Kidney epithelial cell (primary cell): ENCODE measurements around the gene WNT9B. TPM values are rescaled to one million over a fixed set of nuclear protein-coding genes. Genes with fewer than 3 reads are reported as not detected.

ENCODE experiments used
- DNase-seq: peaks from one replicate; pipeline ENCODE4 v3.0.0-alpha.2; 2010; ENCODE audit warnings: low read depth
- H3K27me3 ChIP-seq: 2 replicates; pipeline ENCODE4 v1.6.0; 2011; ENCODE audit warnings: low read length; ENCODE audit not compliant: control insufficient read depth, insufficient read depth
- H3K36me3 ChIP-seq: 2 replicates; pipeline ENCODE4 v1.5.1; 2011; ENCODE audit warnings: low read length; ENCODE audit not compliant: control insufficient read depth, insufficient read depth
- H3K4me3 ChIP-seq: 2 replicates; pipeline ENCODE4 v1.5.1; 2011; ENCODE audit warnings: low read depth, mild to moderate bottlenecking, control low read depth, low read length
- CTCF ChIP-seq: IDR thresholded peaks from 2 replicates; pipeline ENCODE4 v1.5.1; 2011; ENCODE audit warnings: mild to moderate bottlenecking, moderate library complexity, low read length, control low read depth, inconsistent platforms; ENCODE audit not compliant: insufficient read depth, poor library complexity, severe bottlenecking
- total RNA-seq: library from RNA; depleted of rRNA; stranded (reverse); fragments of >200 nt; gene quantifications from 2 replicates; pipeline ENCODE4 v1.2.3, GENCODE V29; 2015

The WNT9B gene
- total RNA-seq, 1 donor from 2014 or later = not detected

GRCh38 chr17:46842835-46843234, 8.5 kb upstream of the WNT9B start:
- Histone ChIP-seq H3K27me3 (peaks cover 22% of the 10 kb centered on the region), H3K4me3 (no peak overlapping the region), H3K36me3 (no peaks in the 10 kb centered on the region)
- no peak for DNase-seq
- peak; percentile 62 for TF ChIP-seq CTCF

GRCh38 chr17:46847204-46848191, 3.9 kb upstream of the WNT9B start:
- no peak for TF ChIP-seq CTCF
- Histone ChIP-seq H3K4me3 (no peak overlapping the region), H3K27me3 (peaks cover 51% of the 10 kb centered on the region), H3K36me3 (no peaks in the 10 kb centered on the region)
- no peak for DNase-seq

- TF ChIP-seq CTCF = no peak
- Histone ChIP-seq H3K27me3 (peaks cover 57% of the 10 kb centered on the region), H3K4me3 (no peak overlapping the region), H3K36me3 (no peaks in the 10 kb centered on the region)
- no peak for DNase-seq
These were observed 2.8 kb upstream of the WNT9B start for GRCh38 chr17:46848534-46848933.

- DNase-seq = no peak
- H3K36me3 ChIP-seq = no peaks in the 10 kb centered on the region
- no peak for TF ChIP-seq CTCF
- peaks cover 57% of the 10 kb centered on the region for H3K27me3 ChIP-seq
- no peak overlapping the region for H3K4me3 ChIP-seq
These were observed 725 bp upstream of the WNT9B start for GRCh38 chr17:46850688-46851028.

GRCh38 chr17:46853896-46854444, 2.6 kb downstream of the WNT9B start:
- no peak for TF ChIP-seq CTCF
- Histone ChIP-seq H3K4me3 (no peak overlapping the region), H3K27me3 (peaks cover 35% of the 10 kb centered on the region), H3K36me3 (no peaks in the 10 kb centered on the region)
- DNase-seq = no peak
